SK-N-SH treated with all-trans-retinoic acid at 6 μM for 48 hours (cell line): ENCODE results near the gene ZSCAN18.

Experiments used
- ATAC-seq: fragments of 200-7000 bp; cut with Tn5 transposase; 3 replicates; pipeline ENCODE4 v1.9.1; 2020; ENCODE audit warnings: mild to moderate bottlenecking, moderate library complexity
- ARNTL ChIP-seq: fragments of 450-650 bp; formaldehyde crosslinking; IDR thresholded peaks from 2 replicates; pipeline ENCODE4 v1.5.0; 2020; ENCODE audit warnings: low read depth, mild to moderate bottlenecking, moderate library complexity, borderline replicate concordance
- BACH2 ChIP-seq: fragments of 250-450 bp; sonication (Bioruptor Pico); IDR thresholded peaks from 2 replicates; pipeline ENCODE4 v1.9.0; 2021; ENCODE audit warnings: mild to moderate bottlenecking, borderline replicate concordance
- CSDC2 ChIP-seq: fragments of 250-450 bp; sonication (Bioruptor Pico); IDR thresholded peaks from 2 replicates; pipeline ENCODE4 v1.5.0; 2020; ENCODE audit warnings: mild to moderate bottlenecking, moderate library complexity
- ESRRG ChIP-seq: fragments of 250-450 bp; sonication (Bioruptor Pico); IDR thresholded peaks from 2 replicates; pipeline ENCODE4 v1.6.1; 2021; ENCODE audit warnings: mild to moderate bottlenecking
- GLIS3 ChIP-seq: fragments of 250-450 bp; sonication (Bioruptor Pico); IDR thresholded peaks from 2 replicates; pipeline ENCODE4 v1.5.0; 2020; ENCODE audit warnings: mild to moderate bottlenecking, moderate library complexity
- ISL1 ChIP-seq: fragments of 250-450 bp; sonication (Bioruptor Pico); IDR thresholded peaks from 2 replicates; pipeline ENCODE4 v2.1.2; 2022; ENCODE audit warnings: mild to moderate bottlenecking, moderate library complexity
- OSR1 ChIP-seq: fragments of 250-450 bp; sonication (Bioruptor Pico); IDR thresholded peaks from 2 replicates; pipeline ENCODE4 v1.8.0; 2022; ENCODE audit warnings: moderate library complexity, mild to moderate bottlenecking, inconsistent platforms
- PPARA ChIP-seq: fragments of 250-450 bp; sonication (Bioruptor Pico); IDR thresholded peaks from 2 replicates; pipeline ENCODE4 v1.5.0; 2020; ENCODE audit warnings: mild to moderate bottlenecking, borderline replicate concordance
- RARB ChIP-seq: fragments of 250-450 bp; sonication (Bioruptor Pico); IDR thresholded peaks from 2 replicates; pipeline ENCODE4 v1.8.0; 2021; ENCODE audit warnings: mild to moderate bottlenecking, moderate library complexity
- SNAI2 ChIP-seq: fragments of 250-450 bp; sonication (Bioruptor Pico); IDR thresholded peaks from 2 replicates; pipeline ENCODE4 v1.5.0; 2020; ENCODE audit warnings: mild to moderate bottlenecking, moderate library complexity
- TCF4 ChIP-seq: fragments of 250-450 bp; sonication (Bioruptor Pico); IDR thresholded peaks from 2 replicates; pipeline ENCODE4 v1.8.0; 2021; ENCODE audit warnings: mild to moderate bottlenecking, moderate library complexity, borderline replicate concordance
- TOX ChIP-seq: fragments of 250-450 bp; sonication (Bioruptor Pico); IDR thresholded peaks from 2 replicates; pipeline ENCODE4 v1.8.0; 2021; ENCODE audit warnings: mild to moderate bottlenecking, moderate library complexity, borderline replicate concordance
- ZC3H10 ChIP-seq: fragments of 250-450 bp; sonication (Bioruptor Pico); IDR thresholded peaks from 2 replicates; pipeline ENCODE4 v1.5.1; 2021; ENCODE audit warnings: mild to moderate bottlenecking, moderate library complexity
- ZFP3 ChIP-seq: fragments of 250-450 bp; sonication (Bioruptor Pico); IDR thresholded peaks from 2 replicates; pipeline ENCODE4 v1.5.0; 2020; ENCODE audit warnings: mild to moderate bottlenecking, moderate library complexity
- ZFP30 ChIP-seq: fragments of 450-650 bp; formaldehyde crosslinking; IDR thresholded peaks from 2 replicates; pipeline ENCODE4 v1.5.0; 2022; ENCODE audit warnings: mild to moderate bottlenecking, moderate library complexity
- ZNF565 ChIP-seq: fragments of 450-650 bp; formaldehyde crosslinking; conservative IDR thresholded peaks from 2 replicates; pipeline ENCODE4 v1.5.0; 2020; ENCODE audit warnings: low read depth, mild to moderate bottlenecking, moderate library complexity
- ZNF70 ChIP-seq: fragments of 450-650 bp; formaldehyde crosslinking; IDR thresholded peaks from 2 replicates; pipeline ENCODE4 v1.5.0; 2020; ENCODE audit warnings: mild to moderate bottlenecking, moderate library complexity
- ZNF8 ChIP-seq: fragments of 450-650 bp; formaldehyde crosslinking; IDR thresholded peaks from 2 replicates; pipeline ENCODE4 v1.5.0; 2020; ENCODE audit warnings: mild to moderate bottlenecking, moderate library complexity
- TF ChIP-seq, protein P1 (sequence below): fragments of 250-450 bp; sonication (Bioruptor Pico); IDR thresholded peaks from 2 replicates; pipeline ENCODE4 v1.5.0; 2020; ENCODE audit warnings: mild to moderate bottlenecking, moderate library complexity
- TF ChIP-seq, protein P2 (sequence below): fragments of 250-450 bp; sonication (Bioruptor Pico); IDR thresholded peaks from 2 replicates; pipeline ENCODE4 v1.8.0; 2021; ENCODE audit warnings: low read depth, mild to moderate bottlenecking, moderate library complexity, borderline replicate concordance
- TF ChIP-seq, protein P3 (sequence below): fragments of 250-450 bp; sonication (Bioruptor Pico); IDR thresholded peaks from 2 replicates; pipeline ENCODE4 v1.5.1; 2021; ENCODE audit warnings: mild to moderate bottlenecking, moderate library complexity

ZSCAN18 gene

DNA sequence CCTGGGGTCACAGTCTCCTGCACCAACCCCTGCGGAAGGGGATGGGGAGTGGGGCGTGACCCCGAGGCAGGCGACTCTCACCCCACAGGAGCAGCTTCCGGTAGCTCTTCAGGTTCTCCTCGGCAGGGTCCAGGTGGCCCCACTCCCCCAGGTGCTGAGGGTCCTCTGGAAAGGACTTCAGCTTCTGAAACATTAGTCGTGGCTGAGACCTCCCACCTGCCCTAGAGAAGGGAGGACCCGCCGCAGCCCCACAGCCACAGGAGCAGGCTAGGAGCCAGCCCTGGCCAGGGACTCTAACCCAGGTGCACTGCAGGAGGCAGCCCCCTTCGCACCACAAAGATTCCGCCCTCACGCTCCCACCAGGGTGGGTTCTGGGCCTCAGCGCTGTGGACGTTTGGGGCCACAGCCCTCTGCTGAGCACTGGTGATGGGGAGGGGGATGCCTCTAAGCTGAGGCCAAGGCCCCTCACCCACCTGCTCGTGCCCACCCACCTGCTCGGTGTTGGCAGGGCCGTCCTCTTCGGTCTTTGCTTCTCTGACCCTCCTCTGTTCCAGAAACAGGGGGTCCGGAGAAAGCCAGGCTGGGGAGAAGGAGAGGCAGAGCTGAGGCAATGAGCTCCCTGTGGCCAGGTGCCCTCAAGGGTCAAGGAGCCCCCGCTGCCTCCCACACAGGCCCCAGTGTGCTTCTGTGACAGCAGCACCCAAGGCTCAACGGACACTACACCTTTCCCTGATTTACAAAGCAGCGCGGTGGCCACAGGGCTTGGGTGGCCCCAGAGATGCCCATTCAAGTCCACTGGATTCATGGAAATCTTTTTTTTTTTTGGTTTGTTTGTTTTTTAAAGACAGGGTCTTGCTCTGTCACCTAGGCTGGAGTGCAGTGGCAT is 11.0 kb downstream of the ZSCAN18 start (continued):
- TF ChIP-seq, protein P1, sequence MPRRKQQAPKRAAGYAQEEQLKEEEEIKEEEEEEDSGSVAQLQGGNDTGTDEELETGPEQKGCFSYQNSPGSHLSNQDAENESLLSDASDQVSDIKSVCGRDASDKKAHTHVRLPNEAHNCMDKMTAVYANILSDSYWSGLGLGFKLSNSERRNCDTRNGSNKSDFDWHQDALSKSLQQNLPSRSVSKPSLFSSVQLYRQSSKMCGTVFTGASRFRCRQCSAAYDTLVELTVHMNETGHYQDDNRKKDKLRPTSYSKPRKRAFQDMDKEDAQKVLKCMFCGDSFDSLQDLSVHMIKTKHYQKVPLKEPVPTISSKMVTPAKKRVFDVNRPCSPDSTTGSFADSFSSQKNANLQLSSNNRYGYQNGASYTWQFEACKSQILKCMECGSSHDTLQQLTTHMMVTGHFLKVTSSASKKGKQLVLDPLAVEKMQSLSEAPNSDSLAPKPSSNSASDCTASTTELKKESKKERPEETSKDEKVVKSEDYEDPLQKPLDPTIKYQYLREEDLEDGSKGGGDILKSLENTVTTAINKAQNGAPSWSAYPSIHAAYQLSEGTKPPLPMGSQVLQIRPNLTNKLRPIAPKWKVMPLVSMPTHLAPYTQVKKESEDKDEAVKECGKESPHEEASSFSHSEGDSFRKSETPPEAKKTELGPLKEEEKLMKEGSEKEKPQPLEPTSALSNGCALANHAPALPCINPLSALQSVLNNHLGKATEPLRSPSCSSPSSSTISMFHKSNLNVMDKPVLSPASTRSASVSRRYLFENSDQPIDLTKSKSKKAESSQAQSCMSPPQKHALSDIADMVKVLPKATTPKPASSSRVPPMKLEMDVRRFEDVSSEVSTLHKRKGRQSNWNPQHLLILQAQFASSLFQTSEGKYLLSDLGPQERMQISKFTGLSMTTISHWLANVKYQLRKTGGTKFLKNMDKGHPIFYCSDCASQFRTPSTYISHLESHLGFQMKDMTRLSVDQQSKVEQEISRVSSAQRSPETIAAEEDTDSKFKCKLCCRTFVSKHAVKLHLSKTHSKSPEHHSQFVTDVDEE (CRISPR knock-in tag), result no peak
- TF ChIP-seq ISL1 (CRISPR knock-in tag), result no peak
- TF ChIP-seq CSDC2 (CRISPR knock-in tag), result no peak
- no peak for TF ChIP-seq OSR1 (CRISPR knock-in tag)

DNA sequence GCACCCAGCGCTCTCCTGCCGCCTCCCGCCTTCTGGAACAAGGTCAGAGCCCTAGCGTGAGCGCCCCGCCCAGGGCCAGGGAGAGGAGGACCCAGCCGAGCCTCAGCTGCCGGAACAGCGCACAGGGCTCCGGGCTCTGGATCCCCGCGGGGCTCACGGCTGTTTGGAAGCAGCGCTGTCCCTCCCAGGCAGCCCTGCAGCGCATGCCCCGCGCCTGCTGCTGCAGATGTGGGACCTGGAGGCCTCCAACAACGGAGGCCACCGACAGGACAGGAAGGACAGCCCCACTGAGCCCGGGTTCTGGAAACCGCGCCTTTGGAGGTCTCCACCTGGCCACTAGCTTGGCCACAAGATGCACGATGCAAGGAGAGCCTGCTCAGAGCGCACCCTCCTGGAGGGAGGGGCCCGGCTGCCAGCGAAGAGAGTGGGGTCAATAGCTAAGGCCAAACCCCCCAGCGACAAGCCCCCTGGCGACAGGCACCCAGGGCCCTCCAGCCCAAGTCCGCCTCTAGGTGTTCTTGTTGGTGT is 12.6 kb downstream of the ZSCAN18 start:
- no peak for TF ChIP-seq ISL1 (CRISPR knock-in tag)
- no peak for TF ChIP-seq ZNF70 (CRISPR knock-in tag)
- TF ChIP-seq ZFP30 (CRISPR knock-in tag), result no peak
- no peak for TF ChIP-seq OSR1 (CRISPR knock-in tag)
- TF ChIP-seq, all 23 proteins: peak for 0
- no peak for ATAC-seq

DNA sequence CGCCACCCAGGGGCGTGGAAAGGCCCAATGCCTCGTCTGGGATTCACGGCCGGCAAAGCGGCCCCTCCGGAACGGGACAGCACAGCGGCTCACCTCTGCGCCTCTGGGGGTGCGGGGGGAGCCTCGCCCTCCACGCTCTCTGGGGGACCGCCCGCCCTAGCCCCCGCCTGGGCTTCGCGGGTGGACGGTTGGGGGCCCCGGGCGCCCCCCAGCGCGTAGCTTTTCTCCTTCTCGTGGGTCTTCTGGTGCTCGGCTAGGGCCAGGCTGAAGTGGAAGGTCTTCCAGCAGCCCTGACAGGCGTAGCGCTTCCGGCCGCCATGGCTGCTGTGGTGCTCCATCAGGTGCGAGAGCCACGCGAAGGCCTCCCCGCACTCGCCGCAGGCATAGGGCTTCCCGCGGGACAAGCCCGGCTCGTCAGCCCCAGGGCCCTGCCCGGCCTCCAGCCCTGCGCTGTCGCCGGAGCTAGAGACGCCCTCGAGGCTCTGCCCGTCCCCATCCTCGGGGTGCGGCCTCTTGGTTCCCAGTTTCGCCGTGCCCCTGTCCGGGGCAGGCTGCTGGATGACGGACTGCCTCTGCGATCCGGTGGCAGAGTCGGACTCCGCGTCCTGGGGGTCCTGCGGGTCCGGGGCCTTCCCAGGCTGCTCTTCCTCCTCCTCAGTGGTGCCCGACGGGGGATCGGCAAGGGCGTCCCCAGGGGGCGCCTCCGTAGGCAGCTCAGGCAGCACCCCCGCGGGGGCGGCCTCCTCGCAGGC is 13.3 kb downstream of the ZSCAN18 start:
- ATAC-seq, result no peak
- TF ChIP-seq TOX (CRISPR knock-in tag) (no peak), GLIS3 (CRISPR knock-in tag) (no peak), BACH2 (CRISPR knock-in tag) (no peak), ZFP3 (CRISPR knock-in tag) (no peak), ZFP30 (CRISPR knock-in tag) (no peak), ESRRG (CRISPR knock-in tag) (no peak), ZNF565 (no peak), ISL1 (CRISPR knock-in tag) (no peak), OSR1 (CRISPR knock-in tag) (no peak), CSDC2 (CRISPR knock-in tag) (no peak), ARNTL (CRISPR knock-in tag) (no peak), TCF4 (CRISPR knock-in tag) (no peak), ZC3H10 (no peak), SNAI2 (CRISPR knock-in tag) (no peak), RARB (CRISPR knock-in tag) (no peak), ZNF8 (no peak)
- TF ChIP-seq, protein P2, sequence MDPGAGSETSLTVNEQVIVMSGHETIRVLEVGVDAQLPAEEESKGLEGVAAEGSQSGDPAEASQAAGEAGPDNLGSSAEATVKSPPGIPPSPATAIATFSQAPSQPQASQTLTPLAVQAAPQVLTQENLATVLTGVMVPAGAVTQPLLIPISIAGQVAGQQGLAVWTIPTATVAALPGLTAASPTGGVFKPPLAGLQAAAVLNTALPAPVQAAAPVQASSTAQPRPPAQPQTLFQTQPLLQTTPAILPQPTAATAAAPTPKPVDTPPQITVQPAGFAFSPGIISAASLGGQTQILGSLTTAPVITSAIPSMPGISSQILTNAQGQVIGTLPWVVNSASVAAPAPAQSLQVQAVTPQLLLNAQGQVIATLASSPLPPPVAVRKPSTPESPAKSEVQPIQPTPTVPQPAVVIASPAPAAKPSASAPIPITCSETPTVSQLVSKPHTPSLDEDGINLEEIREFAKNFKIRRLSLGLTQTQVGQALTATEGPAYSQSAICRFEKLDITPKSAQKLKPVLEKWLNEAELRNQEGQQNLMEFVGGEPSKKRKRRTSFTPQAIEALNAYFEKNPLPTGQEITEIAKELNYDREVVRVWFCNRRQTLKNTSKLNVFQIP (CRISPR knock-in tag), result no peak
- TF ChIP-seq, protein P3, sequence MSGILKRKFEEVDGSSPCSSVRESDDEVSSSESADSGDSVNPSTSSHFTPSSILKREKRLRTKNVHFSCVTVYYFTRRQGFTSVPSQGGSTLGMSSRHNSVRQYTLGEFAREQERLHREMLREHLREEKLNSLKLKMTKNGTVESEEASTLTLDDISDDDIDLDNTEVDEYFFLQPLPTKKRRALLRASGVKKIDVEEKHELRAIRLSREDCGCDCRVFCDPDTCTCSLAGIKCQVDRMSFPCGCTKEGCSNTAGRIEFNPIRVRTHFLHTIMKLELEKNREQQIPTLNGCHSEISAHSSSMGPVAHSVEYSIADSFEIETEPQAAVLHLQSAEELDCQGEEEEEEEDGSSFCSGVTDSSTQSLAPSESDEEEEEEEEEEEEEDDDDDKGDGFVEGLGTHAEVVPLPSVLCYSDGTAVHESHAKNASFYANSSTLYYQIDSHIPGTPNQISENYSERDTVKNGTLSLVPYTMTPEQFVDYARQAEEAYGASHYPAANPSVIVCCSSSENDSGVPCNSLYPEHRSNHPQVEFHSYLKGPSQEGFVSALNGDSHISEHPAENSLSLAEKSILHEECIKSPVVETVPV (CRISPR knock-in tag), result no peak

DNA sequence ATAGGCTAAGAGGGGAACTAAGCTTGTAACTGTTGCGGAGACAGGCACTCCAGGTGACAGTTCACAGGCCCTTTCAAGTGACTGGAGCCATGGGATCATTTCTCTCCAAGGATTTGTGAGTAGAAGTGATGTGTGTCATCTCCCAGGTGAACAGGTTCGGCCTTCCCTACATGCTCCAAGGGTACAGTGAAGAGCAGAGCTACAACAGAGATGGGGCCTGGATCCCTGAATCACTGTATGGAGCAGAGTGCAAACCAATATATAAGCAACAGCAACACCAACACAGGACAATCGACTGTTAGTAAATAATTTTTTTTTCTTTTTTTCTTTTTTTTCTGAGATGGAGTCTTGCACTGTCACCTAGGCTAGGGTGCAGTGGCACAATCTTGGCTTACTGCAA is 15.0 kb downstream of the ZSCAN18 start:
- TF ChIP-seq PPARA (CRISPR knock-in tag) (no peak), ZC3H10 (no peak), ISL1 (CRISPR knock-in tag) (no peak), ESRRG (CRISPR knock-in tag) (no peak), SNAI2 (CRISPR knock-in tag) (no peak), TOX (CRISPR knock-in tag) (no peak), ZNF565 (no peak), ZFP3 (CRISPR knock-in tag) (no peak), GLIS3 (CRISPR knock-in tag) (no peak), ZFP30 (CRISPR knock-in tag) (no peak)
- TF ChIP-seq, protein P3 (CRISPR knock-in tag), result no peak
- TF ChIP-seq, protein P2 (CRISPR knock-in tag), result no peak
- no peak for ATAC-seq
